Colon (tissue), 2 donors: ENCODE results near the gene PRKACB.
"Not testable (repeated sequence)": the region's sequence is repeated elsewhere in the genome, so short reads cannot be mapped to it uniquely, and the experiment has no call there.

Source experiments
- FAIRE-seq: peaks from 2 replicates; lab custom pipeline; 2012; peaks lifted over from hg19 to GRCh38; lab: Jason Lieb, UNC
- donor health status: control.
- donor health status: control.

Gene PRKACB

GRCh38 chr1:84143796-84144565, at the start of gene PRKACB:
TSS of gene PRKACB (plus strand) at chr1:84144271. CDS start at chr1:84144362, 91 bp downstream.
- FAIRE-seq: peak; percentile 85

- no peak for FAIRE-seq
Observed at GRCh38 chr1:84095308-84095707, 48.8 kb upstream of the PRKACB start.

- no peak for FAIRE-seq
Observed at GRCh38 chr1:84096176-84096575, 47.9 kb upstream of the PRKACB start.

- FAIRE-seq: no peak
Observed at GRCh38 chr1:84101204-84101603, 42.9 kb upstream of the PRKACB start.

- FAIRE-seq: no peak
Observed at GRCh38 chr1:84103197-84103992, 40.7 kb upstream of the PRKACB start.

GRCh38 chr1:84107538-84107937, 36.5 kb upstream of the PRKACB start:
- FAIRE-seq: not testable (repeated sequence)

GRCh38 chr1:84107955-84108354, 36.1 kb upstream of the PRKACB start:
- no peak for FAIRE-seq

GRCh38 chr1:84108900-84109578, 35.0 kb upstream of the PRKACB start:
- FAIRE-seq: no peak

- FAIRE-seq: no peak
Observed at GRCh38 chr1:84110629-84111028, 33.4 kb upstream of the PRKACB start.

GRCh38 chr1:84116558-84116957, 27.5 kb upstream of the PRKACB start:
- FAIRE-seq: no peak

GRCh38 chr1:84117868-84118267, 26.2 kb upstream of the PRKACB start:
- FAIRE-seq: no peak

GRCh38 chr1:84121360-84121759, 22.7 kb upstream of the PRKACB start:
- no peak for FAIRE-seq

- FAIRE-seq: peak; percentile 60
Observed at GRCh38 chr1:84122780-84123382, 21.2 kb upstream of the PRKACB start.

- FAIRE-seq: no peak
Observed at GRCh38 chr1:84133479-84133878, 10.6 kb upstream of the PRKACB start.

- FAIRE-seq: no peak
Observed at GRCh38 chr1:84135341-84135740, 8.7 kb upstream of the PRKACB start.

- peak; percentile 96 for FAIRE-seq
Observed at GRCh38 chr1:84141182-84142003, 2.7 kb upstream of the PRKACB start.

GRCh38 chr1:84145068-84145467, 997 bp downstream of the PRKACB start:
- no peak for FAIRE-seq

GRCh38 chr1:84146411-84147032, 2.5 kb downstream of the PRKACB start:
- peak; percentile 86 for FAIRE-seq

GRCh38 chr1:84148758-84149157, 4.7 kb downstream of the PRKACB start:
- no peak for FAIRE-seq

GRCh38 chr1:84152649-84153056, 8.6 kb downstream of the PRKACB start:
- no peak for FAIRE-seq

GRCh38 chr1:84155517-84155916, 11.4 kb downstream of the PRKACB start:
- no peak for FAIRE-seq
